Esophagus squamous epithelium (tissue), 4 donors: ENCODE data around the gene RNF34.

Experiments
- CTCF ChIP-seq, 6 experiments: fragments of 450-650 bp in 4 of 6; fragments of 200-600 bp in 2 of 6; sonication (generic) in 2 of 6; IDR thresholded peaks; one replicate each; pipeline ENCODE4 v1.5.1; 2016 to 2019; ENCODE audit warnings: antibody characterized with exemption in 6 of 6, mild to moderate bottlenecking in 4 of 6, moderate library complexity in 4 of 6
- POLR2A ChIP-seq, 4 donors: fragments of 450-650 bp; IDR thresholded peaks; one replicate each; pipeline ENCODE4 v1.6.1; 2017; ENCODE audit warnings: antibody characterized with exemption in 4 of 4, mild to moderate bottlenecking in 4 of 4, moderate library complexity in 3 of 4

- no peak for TF ChIP-seq CTCF (IDR thresholded peaks at IDR 0.05)
- TF ChIP-seq POLR2A (IDR thresholded peaks at IDR 0.05): no peak
These were observed 24.0 kb downstream of the RNF34 start for GRCh38 chr12:121423682-121424623.
